HG03060 (cell line): ENCODE measurements around the gene ZNF691.

Source experiments
- ATAC-seq: cut with Tn5 transposase; IDR thresholded peaks from one replicate; pipeline ENCODE4 v1.9.1; 2021; ENCODE audit warnings: low read depth, moderate number of reproducible peaks; ENCODE audit not compliant: unreplicated experiment

ZNF691 gene

DNA sequence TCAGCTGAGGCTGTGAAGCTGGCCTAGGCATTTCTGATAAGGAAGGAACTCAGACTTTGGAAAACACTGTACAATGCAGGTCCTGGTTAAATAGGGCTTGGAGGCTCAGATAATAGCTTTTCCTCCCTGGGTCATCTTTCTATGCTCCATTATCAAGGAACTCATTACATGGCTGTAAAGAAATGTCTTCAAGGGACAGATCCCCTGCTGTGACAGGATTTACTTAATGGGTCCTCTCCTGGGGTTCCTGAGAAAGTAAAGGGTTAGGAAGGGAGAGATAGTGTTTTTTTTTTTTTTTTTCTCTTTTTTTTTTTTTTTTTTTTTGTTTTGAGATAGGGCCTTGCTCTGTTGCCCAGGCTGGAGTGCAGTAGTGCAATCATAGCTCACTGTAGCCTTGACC, 15.1 kb upstream of the ZNF691 start:
- ATAC-seq, result no peak

DNA sequence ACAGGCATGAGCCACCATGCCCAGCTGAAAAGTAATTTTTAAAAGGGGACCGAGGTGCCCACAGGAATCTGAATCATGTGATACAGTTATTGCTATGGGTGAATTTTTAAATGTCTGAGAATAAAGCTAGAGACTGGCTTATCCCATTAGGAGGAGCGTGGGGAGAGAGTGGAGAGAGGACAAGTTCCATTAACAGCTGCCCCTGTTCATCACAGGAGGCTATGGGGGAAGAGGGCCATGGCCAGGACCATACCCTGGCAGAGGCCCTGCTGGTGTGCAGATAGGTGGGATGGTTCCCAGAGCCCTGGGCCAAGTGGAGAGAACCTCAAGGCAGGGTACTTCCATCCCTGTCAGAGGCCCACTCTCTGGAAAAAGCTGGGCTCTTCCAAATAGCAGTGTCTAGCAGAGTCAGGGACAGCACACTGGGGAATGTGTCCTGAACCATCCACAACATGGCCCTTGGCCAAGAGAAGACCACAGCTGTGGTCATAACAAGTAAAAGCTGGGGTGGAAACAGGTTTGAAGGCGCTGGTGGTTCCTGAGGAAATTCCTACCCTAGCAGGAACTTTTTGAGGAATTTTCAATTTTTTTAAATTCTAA, 13.7 kb upstream of the ZNF691 start:
- ATAC-seq, result no peak

DNA sequence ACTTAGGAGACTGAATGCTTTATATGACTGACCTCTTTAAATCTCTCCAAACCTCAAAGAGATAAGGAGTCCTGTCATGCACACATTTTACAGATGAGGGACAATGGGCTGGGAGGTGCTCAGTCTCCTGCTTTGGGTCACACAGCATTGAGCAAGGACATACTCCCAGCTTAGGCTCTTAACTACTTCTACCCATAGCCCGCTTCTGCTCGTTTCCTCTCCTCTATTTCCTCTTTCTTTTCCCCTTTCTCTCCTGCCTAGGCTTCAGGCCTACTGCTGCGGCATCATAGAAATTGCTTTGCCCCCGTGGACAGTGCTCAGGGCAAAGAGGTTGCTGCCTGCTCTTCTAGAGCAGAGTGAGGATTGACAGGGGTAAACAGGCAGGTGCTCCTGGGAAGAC, 12.4 kb upstream of the ZNF691 start:
- no peak for ATAC-seq

DNA sequence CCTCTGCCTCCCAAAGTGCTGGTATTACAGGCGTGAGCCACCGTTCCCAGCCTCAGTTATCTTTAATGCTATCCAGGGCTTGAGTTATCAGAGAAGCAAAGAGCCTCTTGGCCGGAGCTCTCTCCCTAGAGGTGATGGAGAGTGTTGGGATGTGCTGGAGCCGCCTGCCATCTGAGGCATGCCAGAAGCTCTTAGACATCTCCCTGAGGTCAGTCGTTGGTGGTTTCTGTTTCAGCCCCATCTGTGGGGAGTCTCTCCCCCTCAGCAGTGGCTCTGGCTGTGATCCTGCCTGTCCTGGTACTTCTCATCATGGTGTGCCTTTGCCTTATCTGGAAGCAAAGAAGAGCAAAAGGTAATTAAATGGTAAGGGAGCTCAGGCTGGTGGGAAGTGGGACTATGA, 11.6 kb upstream of the ZNF691 start:
- no peak for ATAC-seq

DNA sequence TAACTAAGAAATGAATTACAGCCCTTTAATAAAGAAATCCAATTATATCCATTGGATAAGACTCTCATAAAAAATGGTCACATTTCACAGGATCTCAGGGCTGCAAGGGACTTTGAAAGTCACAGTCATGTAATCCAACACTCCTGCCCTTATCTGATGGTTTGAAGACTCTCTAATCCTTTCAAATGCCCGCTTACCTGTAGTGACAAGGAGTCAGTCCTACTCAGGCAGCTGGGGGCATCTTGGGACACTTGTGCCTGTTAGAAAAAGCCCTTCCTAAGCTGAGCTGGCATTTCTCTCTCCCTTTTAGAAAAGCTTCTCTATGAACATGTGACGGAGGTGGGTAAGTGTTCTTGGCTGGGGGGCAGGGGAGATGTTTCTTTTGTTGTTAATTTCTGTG, 11.0 kb upstream of the ZNF691 start:
- no peak for ATAC-seq

DNA sequence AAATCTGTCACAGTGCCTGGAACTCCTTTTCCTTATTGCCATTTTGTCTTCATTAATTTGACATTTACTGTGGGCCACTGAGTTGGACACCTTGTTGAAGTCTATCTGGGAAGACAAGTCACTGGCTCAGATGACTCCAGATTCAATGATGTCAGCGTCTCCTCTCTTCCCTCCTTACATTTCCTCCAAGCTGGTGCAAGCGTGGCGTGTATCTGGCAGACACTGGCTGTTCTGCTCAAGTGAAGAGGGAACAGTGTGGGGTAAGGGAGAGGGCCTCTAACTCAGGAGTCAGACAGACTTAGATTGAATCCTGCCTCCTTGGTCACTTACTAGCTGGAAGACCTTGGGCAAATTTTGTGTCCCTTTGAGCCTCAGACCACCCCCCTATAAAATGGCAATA, 8.7 kb upstream of the ZNF691 start:
- no peak for ATAC-seq

DNA sequence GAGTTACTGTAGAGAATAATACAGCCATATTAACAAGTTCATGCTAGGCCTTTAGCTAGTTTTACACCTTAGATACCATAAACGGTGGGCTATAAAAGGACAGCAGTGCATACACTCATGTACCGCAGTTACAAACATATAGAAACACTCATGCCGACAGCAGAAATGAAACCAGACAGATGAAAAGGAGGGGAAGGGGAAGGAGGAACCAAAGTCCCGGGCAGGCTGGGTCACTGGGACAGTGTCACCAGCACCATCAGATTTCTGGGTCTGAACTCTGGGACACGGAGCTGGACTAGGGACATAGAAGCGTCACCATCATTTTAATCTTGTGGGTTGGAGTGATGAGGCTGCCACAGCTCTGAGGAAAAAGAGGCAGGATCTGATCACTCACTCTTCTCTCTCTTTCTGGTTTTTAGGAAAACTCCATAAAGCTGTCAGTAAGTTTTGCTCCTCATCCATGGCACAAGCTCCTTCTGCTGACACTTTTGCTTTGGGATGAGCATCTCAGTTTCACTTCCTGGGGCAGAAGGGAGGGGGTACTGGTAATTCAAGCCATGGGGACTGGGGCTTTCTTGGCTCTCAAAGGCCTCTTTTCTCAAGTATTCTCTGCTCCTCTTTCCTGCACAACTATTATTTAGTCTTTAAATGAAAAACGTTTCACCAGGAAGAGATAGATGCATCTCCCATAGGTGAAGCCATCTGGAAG, 7.8 kb upstream of the ZNF691 start:
- ATAC-seq, result no peak

DNA sequence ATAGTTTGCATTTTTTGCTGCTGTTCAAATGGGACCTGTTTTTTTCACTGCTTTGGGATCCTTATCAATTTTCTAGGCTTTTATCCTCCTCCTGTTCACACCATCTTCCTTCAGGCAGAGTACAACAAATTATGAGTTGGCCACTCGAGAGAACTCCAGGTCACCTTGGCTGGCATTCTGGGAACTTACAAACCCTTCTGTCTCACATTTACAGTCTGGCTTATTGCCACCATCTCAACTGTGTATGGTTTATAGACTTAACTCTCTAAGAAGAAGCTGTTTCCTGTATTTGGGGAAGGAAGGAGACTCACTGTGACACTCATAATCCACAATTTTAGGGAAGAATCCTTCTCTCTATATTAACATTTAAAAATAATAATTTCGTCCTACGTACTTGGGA, 5.4 kb upstream of the ZNF691 start:
- ATAC-seq, result no peak

DNA sequence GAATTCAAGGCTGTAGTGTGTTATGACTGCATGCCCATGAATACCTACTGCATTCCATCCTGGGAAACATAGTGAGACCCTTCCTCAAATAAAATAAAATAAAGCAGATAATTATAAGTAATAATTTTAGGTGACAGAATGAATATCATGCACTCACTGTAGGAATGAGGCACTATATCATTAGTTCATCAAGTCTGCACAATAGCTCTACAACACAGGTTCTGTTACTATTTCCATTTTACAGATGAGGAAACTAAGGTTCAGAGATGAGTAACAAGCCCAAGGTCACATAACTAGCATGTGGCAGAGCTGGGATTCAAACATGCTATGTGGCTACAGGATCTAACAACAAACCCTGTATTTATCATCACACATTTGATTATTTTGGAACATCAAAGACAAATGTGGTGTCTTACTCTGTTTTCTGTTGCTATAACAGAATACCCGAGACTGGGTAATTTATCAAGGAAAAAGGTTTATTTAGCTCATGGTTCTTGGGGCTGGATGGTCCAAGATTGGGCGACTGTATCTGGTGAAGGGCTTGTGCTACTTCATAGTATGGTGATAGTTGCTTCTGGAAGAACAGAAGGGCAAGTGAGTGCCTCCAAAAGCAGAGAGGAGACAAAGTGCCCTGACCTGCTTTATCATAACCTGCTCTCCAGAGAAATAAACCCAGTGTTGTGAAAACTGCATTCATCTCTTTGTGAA, 4.8 kb upstream of the ZNF691 start:
- ATAC-seq, result no peak

DNA sequence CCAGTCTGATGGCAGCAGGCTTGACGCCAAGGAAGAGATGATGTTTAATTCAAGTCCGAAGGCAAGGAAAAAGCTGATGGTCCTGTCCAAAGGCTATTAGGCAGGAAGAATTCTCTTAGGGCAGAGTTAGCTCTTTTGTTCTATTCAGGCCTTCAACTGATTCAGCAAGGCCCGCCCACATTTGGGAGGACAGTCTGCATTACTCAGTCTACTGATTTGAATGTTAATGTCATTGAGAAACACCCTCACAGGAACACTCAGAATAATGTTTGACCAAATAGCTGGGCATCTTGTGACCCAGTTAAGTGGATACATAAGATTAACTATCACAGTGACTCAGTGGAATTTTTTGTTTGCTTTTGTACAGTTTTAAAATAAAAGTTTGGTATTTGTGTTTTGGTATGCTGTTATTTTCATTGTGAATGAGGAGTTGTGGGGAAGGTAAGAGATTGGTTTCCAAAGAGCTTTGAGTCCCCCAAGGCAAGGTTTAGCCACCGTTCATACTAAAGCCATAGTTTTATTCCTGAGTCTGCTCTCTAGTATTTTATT, 1.7 kb upstream of the ZNF691 start:
- ATAC-seq, result no peak

DNA sequence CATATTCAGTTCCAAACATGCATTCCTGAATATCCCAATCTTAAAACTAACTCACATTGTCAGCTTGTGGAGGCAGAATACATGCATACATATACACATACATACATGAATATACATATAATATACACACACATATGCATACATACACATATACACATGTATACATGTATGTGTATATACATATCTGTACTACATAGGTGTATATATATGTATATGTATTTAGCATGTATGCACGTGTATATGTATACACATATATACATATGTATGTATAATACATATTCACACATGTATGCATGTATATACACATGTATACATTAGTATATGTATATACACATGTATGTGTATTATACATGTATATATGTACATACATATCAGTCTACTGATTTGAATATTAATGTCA, 1.2 kb upstream of the ZNF691 start:
- ATAC-seq, result no peak

DNA sequence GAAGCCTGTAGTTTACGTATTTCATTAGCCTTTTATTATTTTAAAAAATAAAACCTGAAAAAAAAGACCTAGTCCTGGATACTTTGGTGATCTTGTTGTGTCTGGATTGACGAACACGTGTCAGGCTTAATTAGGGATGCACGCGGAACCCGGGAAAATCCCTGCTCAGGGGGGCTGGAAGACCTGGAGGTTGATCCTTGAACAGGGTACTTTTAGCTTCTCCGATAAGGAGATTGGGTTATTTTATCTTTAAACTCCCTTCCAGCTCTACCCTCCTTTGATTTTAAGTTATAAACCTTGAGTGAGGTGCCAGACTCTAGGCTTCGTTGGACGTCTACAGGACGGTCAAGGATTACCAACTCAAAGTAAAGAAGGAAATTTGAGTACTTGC, 552 bp upstream of the ZNF691 start:
- no peak for ATAC-seq

DNA sequence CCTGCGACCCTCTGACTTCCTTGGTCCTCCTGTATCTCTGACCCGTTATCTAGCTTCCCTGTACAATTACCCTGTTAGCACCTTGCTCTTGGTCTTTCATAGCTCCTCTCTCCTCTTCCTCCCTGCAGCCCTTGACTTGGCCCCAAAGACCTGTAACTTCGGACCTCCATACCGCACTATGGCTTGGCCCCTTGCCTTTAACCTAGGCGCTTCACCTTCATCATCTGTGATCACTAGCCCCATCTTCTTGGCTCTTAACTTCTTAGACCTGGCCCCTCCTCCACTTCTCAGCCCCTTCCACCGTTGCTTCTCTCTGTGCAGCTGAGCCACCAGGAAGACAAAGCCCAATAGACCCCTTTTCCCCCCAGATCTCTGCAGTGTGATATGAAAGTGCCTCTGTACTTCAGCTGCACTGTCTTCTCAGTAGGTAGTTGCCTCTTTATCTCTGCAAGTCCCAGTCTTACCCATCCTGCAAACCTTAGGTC, 740 bp downstream of the ZNF691 start:
- no peak for ATAC-seq

DNA sequence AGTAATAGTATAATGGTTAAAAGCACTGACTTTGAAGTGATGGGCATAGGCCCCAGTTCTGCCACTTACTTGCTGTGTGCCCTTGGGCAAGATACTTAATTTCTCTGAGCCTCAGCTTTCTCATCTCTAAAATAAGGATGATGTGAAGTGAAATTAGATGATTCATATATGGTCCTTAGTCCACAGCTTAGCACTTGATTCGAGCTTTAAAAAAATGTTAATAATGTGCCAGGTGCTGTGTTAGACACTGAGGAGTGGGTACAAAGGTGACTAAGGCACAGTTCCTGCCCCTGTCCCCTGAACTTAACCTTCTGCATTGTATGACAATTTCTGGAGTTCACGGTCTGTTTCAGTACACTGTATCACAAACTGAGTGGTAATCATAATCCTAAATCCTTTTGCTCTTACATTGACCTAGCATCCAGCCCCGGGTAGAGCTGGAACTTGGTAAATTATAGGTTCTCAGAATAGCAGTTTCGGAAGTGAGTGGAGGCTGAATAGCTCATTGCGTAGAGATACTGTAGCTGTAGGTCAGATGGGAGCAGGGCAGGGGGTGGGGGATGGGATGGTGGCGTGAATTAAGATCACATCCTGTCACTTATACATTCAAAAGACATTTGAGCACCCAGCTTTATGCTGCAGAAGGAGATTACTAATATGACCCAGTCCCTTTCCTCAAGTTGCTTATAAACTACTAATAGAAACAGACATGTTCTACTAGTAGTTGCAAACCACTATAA, 1.5 kb downstream of the ZNF691 start:
- no peak for ATAC-seq

DNA sequence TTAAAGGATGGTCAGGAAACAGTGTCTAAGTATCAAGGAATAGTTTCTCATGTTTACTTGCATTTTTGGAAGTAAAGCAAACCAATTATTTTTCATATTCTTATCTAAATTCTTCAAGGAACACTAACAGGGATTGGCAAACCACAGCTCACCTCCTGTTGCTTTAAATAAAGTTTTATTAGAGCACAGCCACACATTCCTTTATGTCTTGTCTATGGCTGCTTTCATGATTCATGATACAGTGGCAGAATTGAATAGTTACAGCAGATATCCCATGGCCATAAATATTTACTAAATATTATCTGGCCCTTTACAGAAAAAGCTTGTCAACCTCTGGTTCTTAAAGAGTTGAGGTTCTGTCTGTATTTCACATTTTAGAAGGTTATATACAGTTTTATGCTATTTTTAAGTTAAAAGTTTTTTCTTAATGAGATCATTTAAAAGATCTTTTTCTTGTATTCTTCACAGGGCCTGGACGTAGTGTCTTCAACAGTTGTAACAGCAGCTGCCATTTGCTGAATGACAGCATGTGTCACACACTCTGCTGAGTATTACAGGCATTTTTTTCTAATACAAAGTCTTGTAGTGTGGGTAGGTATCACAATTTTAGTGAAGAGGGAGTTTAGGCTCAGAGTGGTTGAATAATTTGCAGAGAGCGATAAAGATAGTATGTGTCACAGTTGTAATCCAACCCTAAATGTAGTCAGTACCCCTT, 2.6 kb downstream of the ZNF691 start:
- ATAC-seq, result no peak

DNA sequence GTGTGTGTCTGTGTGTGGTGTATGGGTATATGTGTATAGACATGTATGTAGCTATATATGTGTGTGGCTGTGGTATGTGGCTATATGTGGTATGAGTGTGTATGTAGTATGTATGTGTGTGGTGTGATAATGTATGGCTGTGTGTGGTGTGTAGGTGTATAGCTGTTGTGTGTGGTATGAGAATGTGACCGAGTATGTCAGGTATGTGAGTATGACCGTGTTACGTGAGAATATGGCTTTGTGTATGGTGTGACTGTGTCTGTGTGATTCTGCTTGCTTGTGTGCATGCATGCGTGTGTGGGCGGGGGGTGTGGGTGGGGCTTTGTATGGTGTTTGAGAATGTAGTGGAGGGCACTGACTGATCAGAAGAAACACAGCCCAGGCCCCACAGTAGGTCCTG, 3.5 kb downstream of the ZNF691 start:
- ATAC-seq, result no peak

DNA sequence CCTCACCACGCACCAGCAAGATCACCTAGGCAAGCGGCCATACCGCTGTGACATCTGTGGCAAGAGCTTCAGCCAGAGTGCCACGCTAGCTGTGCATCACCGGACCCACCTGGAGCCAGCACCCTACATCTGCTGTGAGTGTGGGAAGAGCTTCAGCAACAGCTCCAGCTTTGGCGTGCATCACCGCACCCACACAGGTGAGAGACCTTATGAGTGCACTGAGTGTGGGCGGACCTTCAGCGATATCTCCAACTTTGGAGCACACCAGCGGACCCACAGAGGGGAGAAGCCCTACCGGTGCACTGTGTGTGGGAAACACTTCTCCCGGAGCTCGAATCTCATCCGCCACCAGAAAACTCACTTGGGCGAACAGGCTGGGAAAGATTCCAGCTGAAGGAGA, 5.0 kb downstream of the ZNF691 start:
- no peak for ATAC-seq

DNA sequence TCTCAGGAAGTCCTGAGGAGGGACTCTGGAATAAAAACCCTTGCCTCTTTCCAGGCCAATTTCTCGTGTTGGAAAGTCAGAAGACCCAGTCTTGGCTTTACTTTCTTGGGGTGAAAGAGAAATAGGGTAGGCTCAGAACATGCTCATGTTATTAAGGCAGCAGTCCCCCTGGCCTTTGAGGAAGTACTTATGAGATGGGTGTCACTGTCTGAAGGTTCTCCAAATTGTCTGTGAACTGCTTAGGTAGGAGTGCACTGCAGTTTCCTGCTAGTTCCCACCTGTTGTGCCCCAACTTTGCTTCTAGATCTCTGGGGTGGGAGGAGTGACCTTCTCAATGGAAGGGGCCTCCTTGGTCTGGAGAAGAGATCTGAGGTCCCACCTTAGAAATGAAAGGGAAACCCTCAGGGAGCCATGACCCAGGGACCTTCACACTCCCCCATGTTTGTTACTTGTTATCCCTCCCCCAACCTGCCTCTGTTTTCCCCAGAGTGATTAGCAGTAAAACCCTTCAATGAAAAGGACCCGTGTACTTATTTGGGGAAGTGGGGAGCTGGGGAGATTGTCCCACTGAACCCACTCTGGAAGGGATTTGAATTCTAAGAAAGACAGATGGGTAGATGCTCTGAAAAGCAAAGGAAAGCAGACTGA, 5.7 kb downstream of the ZNF691 start:
- ATAC-seq, result no peak

DNA sequence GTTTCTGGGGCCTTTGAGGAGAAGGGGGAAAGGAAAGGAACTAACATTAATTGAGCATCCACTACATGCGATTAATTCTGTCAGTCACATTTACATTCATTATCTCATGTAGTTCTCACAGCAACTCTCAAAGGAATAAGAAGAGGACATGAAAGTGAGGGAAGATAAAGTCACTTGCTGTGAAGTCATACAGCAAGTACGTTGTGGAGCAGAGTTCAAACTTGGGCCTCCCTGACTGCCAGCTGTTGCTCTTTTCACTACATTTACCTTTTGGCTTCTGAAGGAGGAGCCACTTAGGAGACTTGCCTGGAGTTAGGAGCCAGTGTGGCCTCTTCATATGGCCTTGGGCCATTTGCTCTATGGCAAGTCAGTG, 6.2 kb downstream of the ZNF691 start:
- no peak for ATAC-seq
